ENCODE measurements around the gene FOXF1. TPM values are rescaled to one million over a fixed set of nuclear protein-coding genes. Genes with fewer than 3 reads are reported as not detected.

Gene FOXF1
- total and polyA plus RNA-seq, 9 of the 15 experiments (the other 6 are each of a cell fraction or from before 2014, with no cell fraction given) = 0.04 TPM; not detected in 8

GRCh38 chr16:86479419-86479818 is 30.9 kb upstream of the FOXF1 start:
- no peak overlapping the region for H3K27ac ChIP-seq (ENCODE audit: extremely low read depth, low read depth, low read length)
- CTCF ChIA-PET (ENCODE audit: low intra/inter-chr PET ratio) = no interaction called here
- no peak overlapping the region for H3K9ac ChIP-seq (ENCODE audit: insufficient read depth in 1 of 2, low read depth in 2 of 2, low read length in 2 of 2)
- no peaks in the 10 kb centered on the region for H3K9me3 ChIP-seq (replicated peaks; ENCODE audit: control insufficient read depth, insufficient read depth, low read depth, low read length)
- H3K79me2 ChIP-seq (ENCODE audit: control insufficient read depth, insufficient read depth, low read length) = no peaks in the 10 kb centered on the region
- ATAC-seq = no peak
- no peaks in the 10 kb centered on the region for H3K36me3 ChIP-seq (ENCODE audit: control insufficient read depth, insufficient read depth, low read length)
- POLR2A ChIA-PET = no interaction called here
- H3K4me1 ChIP-seq (replicated peaks in 1 of 2; ENCODE audit: control insufficient read depth in 2 of 2, insufficient read depth in 2 of 2, low read length in 2 of 2) = no peaks in the 10 kb centered on the region
- in situ Hi-C loops (cut with MboI) = no loop called here
- WGBS (ENCODE audit: insufficient coverage, low coverage, missing lambda C conversion rate) = 1% methylated on average over 9 of the region's 9 CpGs
- H3K4me2 ChIP-seq (ENCODE audit: insufficient read depth, low read length) = no peak overlapping the region
- no peak for FAIRE-seq
- BruUV-seq (replicated peaks) = no TSS peak
- H3K9me1 ChIP-seq (ENCODE audit: control insufficient read depth, insufficient read depth, low read length) = no peaks in the 10 kb centered on the region
- H3K4me3 ChIP-seq = no peak overlapping the region
- TF ChIP-seq E4F1 (CRISPR knock-in tag; IDR thresholded peaks at IDR 0.05; ENCODE audit: borderline replicate concordance) = no peak
- no peak for TF ChIP-seq PTRF (tag; IDR thresholded peaks at IDR 0.05)
- no peak for TF ChIP-seq CHD1 (IDR thresholded peaks at IDR 0.05; ENCODE audit: low read length)
- intact Hi-C loops (cut with micrococcal nuclease) = no loop called here
- no peaks in the 10 kb centered on the region for H4K20me1 ChIP-seq (replicated peaks; ENCODE audit: control insufficient read depth, insufficient read depth, low read length)
- DNase-seq (ENCODE audit: extremely low read depth in 1 of 4, low spot score in 3 of 4) = no peak
- H2AFZ ChIP-seq (ENCODE audit: low read depth, low read length) = no peak overlapping the region
- H3K27me3 ChIP-seq (ENCODE audit: control insufficient read depth in 2 of 2, insufficient read depth in 2 of 2, low read length in 2 of 2) = peaks cover 3 to 36% of the 10 kb centered on the region in 2 experiments; a peak in 3 of 5 replicates

GRCh38 chr16:86480444-86480843 is 29.9 kb upstream of the FOXF1 start:
- no peak for DNase-seq (ENCODE audit: extremely low read depth in 1 of 4, low spot score in 3 of 4)
- H3K9ac ChIP-seq (ENCODE audit: insufficient read depth in 1 of 2, low read depth in 2 of 2, low read length in 2 of 2) = no peak overlapping the region
- no peaks in the 10 kb centered on the region for H4K20me1 ChIP-seq (replicated peaks; ENCODE audit: control insufficient read depth, insufficient read depth, low read length)
- H3K27ac ChIP-seq (ENCODE audit: extremely low read depth, low read depth, low read length) = no peak overlapping the region
- no peak overlapping the region for H2AFZ ChIP-seq (ENCODE audit: low read depth, low read length)
- H3K9me3 ChIP-seq (replicated peaks; ENCODE audit: control insufficient read depth, insufficient read depth, low read depth, low read length) = no peaks in the 10 kb centered on the region
- in situ Hi-C loops (cut with MboI) (no loop called here), intact Hi-C loops (cut with micrococcal nuclease) (no loop called here)
- no peak for FAIRE-seq
- ChIA-PET CTCF (ENCODE audit: low intra/inter-chr PET ratio) (no interaction called here), POLR2A (interaction anchor here (0.6 kb wide), 1 partner anchor 21 kb away, joined by 3 read pairs; no protein-coding TSS in a partner anchor)
- no peaks in the 10 kb centered on the region for H3K4me1 ChIP-seq (replicated peaks in 1 of 2; ENCODE audit: control insufficient read depth in 2 of 2, insufficient read depth in 2 of 2, low read length in 2 of 2)
- no peak for ATAC-seq
- BruUV-seq (replicated peaks) = no TSS peak
- H3K4me2 ChIP-seq (ENCODE audit: insufficient read depth, low read length) = no peak overlapping the region
- H3K27me3 ChIP-seq (ENCODE audit: control insufficient read depth in 2 of 2, insufficient read depth in 2 of 2, low read length in 2 of 2) = peaks cover 3 to 36% of the 10 kb centered on the region in 2 experiments; a peak in 3 of 5 replicates
- WGBS (ENCODE audit: insufficient coverage, low coverage, missing lambda C conversion rate) = 2% methylated on average over 15 of the region's 15 CpGs
- H3K36me3 ChIP-seq (ENCODE audit: control insufficient read depth, insufficient read depth, low read length) = no peaks in the 10 kb centered on the region
- H3K79me2 ChIP-seq (ENCODE audit: control insufficient read depth, insufficient read depth, low read length) = no peaks in the 10 kb centered on the region
- no peak overlapping the region for H3K4me3 ChIP-seq
- no peaks in the 10 kb centered on the region for H3K9me1 ChIP-seq (ENCODE audit: control insufficient read depth, insufficient read depth, low read length)
- TF ChIP-seq FUS (optimal IDR thresholded peaks at IDR 0.05; ENCODE audit: low read depth, low read length) = no peak
- TF ChIP-seq E2F6 (IDR thresholded peaks at IDR 0.05; ENCODE audit: borderline replicate concordance in 1 of 2, extremely low read depth in 1 of 2, insufficient read depth in 1 of 2, insufficient read length in 1 of 2, low read depth in 1 of 2, low read length in 1 of 2, poor library complexity in 1 of 2, severe bottlenecking in 1 of 2) = no peak
- TF ChIP-seq ERF (CRISPR knock-in tag; IDR thresholded peaks at IDR 0.05) = no peak
- no peak for TF ChIP-seq RBM14 (IDR thresholded peaks at IDR 0.05; ENCODE audit: borderline replicate concordance, insufficient read depth, low read depth, low read length)
- no peak for TF ChIP-seq ZNF586 (CRISPR knock-in tag; conservative IDR thresholded peaks at IDR 0.05)
- no peak for TF ChIP-seq BRD4 (IDR thresholded peaks at IDR 0.05)
- no peak for TF ChIP-seq ZNF165 (CRISPR knock-in tag; IDR thresholded peaks at IDR 0.05; ENCODE audit: borderline replicate concordance)

All from K562 (cell line).